Osteocyte (in vitro differentiated cells): ENCODE measurements around the gene TAP2. TPM values are rescaled to one million over a fixed set of nuclear protein-coding genes. Genes with fewer than 3 reads are reported as not detected.

Experiments
- DNase-seq: peaks from one replicate; pipeline ENCODE4 v3.0.0; 2021; ENCODE audit warnings: mixed read lengths; ENCODE audit not compliant: unreplicated experiment; ENCODE audit errors: extremely low spot score
- H3K27ac Mint-ChIP-seq: one replicate; pipeline ENCODE4 v1.8.0; 2021; ENCODE audit warnings: mild to moderate bottlenecking, mixed read lengths; ENCODE audit not compliant: unreplicated experiment
- H3K27me3 Mint-ChIP-seq: one replicate; pipeline ENCODE4 v1.8.0; 2021; ENCODE audit warnings: mixed read lengths; ENCODE audit not compliant: unreplicated experiment
- H3K36me3 Mint-ChIP-seq: one replicate; pipeline ENCODE4 v1.8.0; 2021; ENCODE audit warnings: mixed read lengths; ENCODE audit not compliant: unreplicated experiment
- H3K4me1 Mint-ChIP-seq: one replicate; pipeline ENCODE4 v1.8.0; 2021; ENCODE audit warnings: mixed read lengths; ENCODE audit not compliant: unreplicated experiment
- H3K4me3 Mint-ChIP-seq: one replicate; pipeline ENCODE4 v1.8.0; 2021; ENCODE audit warnings: mild to moderate bottlenecking, moderate library complexity, mixed read lengths; ENCODE audit not compliant: unreplicated experiment
- H3K9me3 Mint-ChIP-seq: one replicate; pipeline ENCODE4 v1.8.0; 2021; ENCODE audit warnings: mixed read lengths; ENCODE audit not compliant: unreplicated experiment
- CTCF ChIP-seq: fragments of 200-600 bp; sonication (generic); IDR thresholded peaks from 2 replicates; pipeline ENCODE4 v1.5.0; 2021; ENCODE audit warnings: antibody characterized with exemption, mild to moderate bottlenecking, moderate library complexity
- total RNA-seq: library from RNA; stranded (reverse); gene quantifications from 2 replicates; pipeline ENCODE4 v1.2.1, GENCODE V29; 2021

TAP2 gene
- total RNA-seq, 1 donor from 2014 or later: 51.9 TPM

- peaks cover 21% of the 10 kb centered on the region for H3K36me3 Mint-ChIP-seq
- no peaks in the 10 kb centered on the region for H3K27me3 Mint-ChIP-seq
- DNase-seq: no peak
- H3K4me1 Mint-ChIP-seq: peaks cover 32% of the 10 kb centered on the region
- TF ChIP-seq CTCF: no peak
- H3K27ac Mint-ChIP-seq: peak overlapping the region; percentile 100
- H3K4me3 Mint-ChIP-seq: peak overlapping the region; percentile 92
- no peaks in the 10 kb centered on the region for H3K9me3 Mint-ChIP-seq
Measured at GRCh38 chr6:32854376-32855178, 16.0 kb upstream of the TAP2 start.

- H3K9me3 Mint-ChIP-seq: no peaks in the 10 kb centered on the region
- peak; percentile 97 for DNase-seq
- peaks cover 32% of the 10 kb centered on the region for H3K4me1 Mint-ChIP-seq
- peaks cover 25% of the 10 kb centered on the region for H3K36me3 Mint-ChIP-seq
- H3K27ac Mint-ChIP-seq: peak within 1 kb of the TSS; percentile 100
- H3K27me3 Mint-ChIP-seq: no peaks in the 10 kb centered on the region
- peak; percentile 82 for TF ChIP-seq CTCF
- H3K4me3 Mint-ChIP-seq: peak within 1 kb of the TSS; percentile 92
Measured at GRCh38 chr6:32853541-32854375, 15.2 kb upstream of the TAP2 start, which contains the start of the genes PSMB9 and TAP1. Gene PSMB9, plus strand, starts transcription at chr6:32854192. Its CDS starts 38 bp downstream, at chr6:32854230. Gene TAP1, minus strand, starts transcription at chr6:32853704. Its CDS starts 68 bp downstream, at chr6:32853636.

- Mint-ChIP-seq H3K9me3 (no peaks in the 10 kb centered on the region), H3K4me3 (peak overlapping the region; percentile 92), H3K27me3 (no peaks in the 10 kb centered on the region), H3K36me3 (peaks cover 28% of the 10 kb centered on the region), H3K4me1 (peaks cover 32% of the 10 kb centered on the region), H3K27ac (peak overlapping the region; percentile 100)
- TF ChIP-seq CTCF: no peak
- no peak for DNase-seq
Measured at GRCh38 chr6:32852844-32853540, 14.5 kb upstream of the TAP2 start.

- H3K27ac Mint-ChIP-seq: peak overlapping the region; percentile 100
Measured at GRCh38 chr6:32852018-32852843, 13.7 kb upstream of the TAP2 start.

More at GRCh38 chr6:32852018-32852843, 13.7 kb upstream of the TAP2 start:
- Mint-ChIP-seq H3K27me3 (no peaks in the 10 kb centered on the region), H3K36me3 (peaks cover 36% of the 10 kb centered on the region), H3K4me1 (peaks cover 32% of the 10 kb centered on the region), H3K9me3 (no peaks in the 10 kb centered on the region), H3K4me3 (peak overlapping the region; percentile 92)
- no peak for DNase-seq
- TF ChIP-seq CTCF: no peak
